GM12878 (cell line): Measurements from ENCODE around the gene SHB. TPM values are rescaled to one million over a fixed set of nuclear protein-coding genes. Genes with fewer than 3 reads are reported as not detected.

Experiments
- BCL11A ChIP-seq: IDR thresholded peaks from 2 replicates; pipeline ENCODE4 v1.6.1; 2011; ENCODE audit warnings: low read depth, low read length
- BRCA1 ChIP-seq: IDR thresholded peaks from 2 replicates; pipeline ENCODE4 v1.6.1; 2011; ENCODE audit warnings: low read depth, low read length, improper control_type of control experiment
- CREB1 ChIP-seq: IDR thresholded peaks from 2 replicates; pipeline ENCODE4 v1.6.1; 2012; ENCODE audit warnings: low read depth, mild to moderate bottlenecking, inconsistent platforms
- EGR1 ChIP-seq, 2 experiments: IDR thresholded peaks; 1 replicate in 1 of 2; 2 replicates in 1 of 2; pipeline ENCODE4 v1.6.1; 2011 to 2012; ENCODE audit warnings: low read depth in 2 of 2, low read length in 2 of 2, borderline replicate concordance in 1 of 2, mild to moderate bottlenecking in 1 of 2, moderate library complexity in 1 of 2
- FOXM1 ChIP-seq: IDR thresholded peaks from 2 replicates; pipeline ENCODE4 v1.6.1; 2012; ENCODE audit warnings: low read depth, mild to moderate bottlenecking, inconsistent platforms, low read length, moderate library complexity
- RB1 ChIP-seq: fragments of 450-650 bp; formaldehyde crosslinking; IDR thresholded peaks from 2 replicates; pipeline ENCODE4 v1.6.1; 2017; ENCODE audit warnings: mild to moderate bottlenecking, borderline replicate concordance
- SMC3 ChIP-seq: IDR thresholded peaks from 2 replicates; pipeline ENCODE4 v1.6.1; 2011; ENCODE audit warnings: low read length, improper control_type of control experiment, borderline replicate concordance
- SP1 ChIP-seq: IDR thresholded peaks from one replicate; pipeline ENCODE4 v1.6.1; 2011; ENCODE audit warnings: low read depth, low read length
- SRF ChIP-seq, 2 experiments: IDR thresholded peaks; 2 replicates each; pipeline ENCODE4 v1.6.1; 2011; ENCODE audit warnings: low read depth in 2 of 2, low read length in 2 of 2, mild to moderate bottlenecking in 1 of 2, moderate library complexity in 1 of 2
- SUPT20H ChIP-seq: IDR thresholded peaks from 2 replicates; pipeline ENCODE4 v1.6.1; 2011; ENCODE audit warnings: low read depth, mild to moderate bottlenecking, low read length, moderate library complexity, borderline replicate concordance; ENCODE audit not compliant: control insufficient read depth
- ZNF207 ChIP-seq: fragments of 450-650 bp; IDR thresholded peaks from 2 replicates; pipeline ENCODE4 v1.6.1; 2014; ENCODE audit warnings: antibody characterized with exemption, mild to moderate bottlenecking, borderline replicate concordance
- polyA plus RNA-seq, 11 experiments: library from polyadenylated mRNA; depleted of rRNA in 4 of 11; unstranded in 6 of 11; stranded (reverse) in 5 of 11; fragments of >200 nt; fragmentation: Nextera tagmentation in 4 of 11; fragmentation: Illumina TruSeq in 1 of 11; extraction: Ambion mirVana in 4 of 11; extraction: Trizol in 1 of 11; gene quantifications; 1 replicate in 1 of 11; 2 replicates in 10 of 11; pipeline versions ENCODE4 v1.2.1 to v1.2.3, GENCODE V29; 2011 to 2016; ENCODE audit warnings: inconsistent platforms in 2 of 11, missing spikeins in 2 of 11, low read depth in 1 of 11
- total RNA-seq, 4 experiments: library from RNA; depleted of rRNA in 3 of 4; stranded (reverse); fragments of >200 nt in 3 of 4; fragmentation: Illumina TruSeq in 1 of 4; extraction: Trizol in 1 of 4; gene quantifications; 2 replicates each; pipeline versions ENCODE4 v1.2.1 to v1.2.3, GENCODE V29; 2013 to 2021
- TF ChIP-seq, protein P1 (sequence below): fragments of 450-650 bp; conservative IDR thresholded peaks from 2 replicates; pipeline ENCODE4 v1.6.1; 2017; ENCODE audit warnings: mild to moderate bottlenecking, moderate library complexity
- TF ChIP-seq, protein P2 (sequence below): IDR thresholded peaks from 2 replicates; pipeline ENCODE4 v1.6.1; 2012; ENCODE audit warnings: mild to moderate bottlenecking, low read depth, low read length
- TF ChIP-seq, protein P3 (sequence below): fragments of 450-650 bp; IDR thresholded peaks from 2 replicates; pipeline ENCODE4 v1.6.1; 2018; ENCODE audit warnings: mild to moderate bottlenecking, low read depth, moderate library complexity; ENCODE audit not compliant: partially characterized antibody
- TF ChIP-seq, protein P4 (sequence below): IDR thresholded peaks from 2 replicates; pipeline ENCODE4 v1.6.1; 2011; ENCODE audit warnings: borderline replicate concordance, low read depth, mild to moderate bottlenecking, moderate library complexity, mixed read lengths, low read length; ENCODE audit not compliant: insufficient read depth; ENCODE audit errors: extremely low read length
- TF ChIP-seq, protein P5 (sequence below): fragments of 450-650 bp; IDR thresholded peaks from 2 replicates; pipeline ENCODE4 v1.6.1; 2017; ENCODE audit warnings: borderline replicate concordance

Gene SHB
- total and polyA plus RNA-seq, 10 of the 15 experiments (the other 5 are each of a cell fraction or from before 2014, with no cell fraction given): 0.29 to 6.2 (median 1.3) TPM

DNA sequence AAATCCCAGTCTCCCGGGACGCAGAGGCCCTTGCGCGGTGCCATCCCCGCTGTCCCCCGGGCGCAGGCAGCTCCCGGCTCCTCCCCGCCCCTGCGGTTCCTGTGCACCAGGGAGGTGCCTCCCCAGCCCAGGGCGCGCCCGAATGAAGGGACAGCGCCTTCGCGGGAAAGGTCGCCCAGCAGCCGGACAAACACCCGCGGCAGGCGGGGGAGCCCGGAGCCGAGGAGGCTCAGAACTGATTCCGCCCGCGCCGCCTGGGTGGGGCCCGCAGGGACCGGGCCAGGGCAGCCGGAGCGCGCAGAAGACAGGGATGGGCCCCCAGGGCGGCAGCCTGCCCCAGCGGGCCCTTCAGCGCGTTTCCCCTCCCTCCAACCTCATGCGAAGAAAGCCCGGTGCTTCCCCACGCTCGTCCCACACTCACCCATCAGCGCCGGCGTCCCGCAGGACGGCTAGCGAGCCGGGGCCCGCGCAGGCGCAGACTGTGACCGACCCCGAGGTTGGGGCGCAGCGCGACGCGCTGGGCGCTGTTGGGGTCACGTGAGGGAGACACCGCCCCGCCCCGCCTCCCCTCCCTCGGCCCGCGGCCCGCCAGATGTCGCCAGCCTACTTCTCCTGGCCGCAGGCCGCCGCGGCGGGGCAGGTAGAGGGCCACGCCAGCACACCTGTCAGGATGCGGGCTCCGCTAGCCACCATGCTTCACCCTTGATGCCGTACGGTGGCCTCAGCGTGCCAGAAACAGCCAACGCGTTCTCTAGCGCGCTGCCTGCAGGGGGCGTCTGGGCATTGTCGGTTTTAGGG lies 165.2 kb downstream of the SHB start, which contains the start of gene SLC25A51 (continued):
- TF ChIP-seq, protein P1, sequence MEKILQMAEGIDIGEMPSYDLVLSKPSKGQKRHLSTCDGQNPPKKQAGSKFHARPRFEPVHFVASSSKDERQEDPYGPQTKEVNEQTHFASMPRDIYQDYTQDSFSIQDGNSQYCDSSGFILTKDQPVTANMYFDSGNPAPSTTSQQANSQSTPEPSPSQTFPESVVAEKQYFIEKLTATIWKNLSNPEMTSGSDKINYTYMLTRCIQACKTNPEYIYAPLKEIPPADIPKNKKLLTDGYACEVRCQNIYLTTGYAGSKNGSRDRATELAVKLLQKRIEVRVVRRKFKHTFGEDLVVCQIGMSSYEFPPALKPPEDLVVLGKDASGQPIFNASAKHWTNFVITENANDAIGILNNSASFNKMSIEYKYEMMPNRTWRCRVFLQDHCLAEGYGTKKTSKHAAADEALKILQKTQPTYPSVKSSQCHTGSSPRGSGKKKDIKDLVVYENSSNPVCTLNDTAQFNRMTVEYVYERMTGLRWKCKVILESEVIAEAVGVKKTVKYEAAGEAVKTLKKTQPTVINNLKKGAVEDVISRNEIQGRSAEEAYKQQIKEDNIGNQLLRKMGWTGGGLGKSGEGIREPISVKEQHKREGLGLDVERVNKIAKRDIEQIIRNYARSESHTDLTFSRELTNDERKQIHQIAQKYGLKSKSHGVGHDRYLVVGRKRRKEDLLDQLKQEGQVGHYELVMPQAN: peak; percentile 88
- TF ChIP-seq EGR1 (IDR thresholded peaks at IDR 0.05; ENCODE audit: borderline replicate concordance in 1 of 2, low read depth in 2 of 2, low read length in 2 of 2) (peak in 1 of 2 experiments; percentile 60; a peak in 1 of 3 replicates), RB1 (peak; percentile 81; the same call in 1 of the 2 replicates), SRF (IDR thresholded peaks at IDR 0.05; ENCODE audit: low read depth in 2 of 2, low read length in 2 of 2) (no peak), BCL11A (peak; percentile 36; the same call in 1 of the 2 replicates), SP1 (peak; percentile 61), FOXM1 (0 out of 2 replicates have a peak, but pooled peaks have one; percentile 67), CREB1 (peak; percentile 77), SMC3 (peak; percentile 49), ZNF207 (peak; percentile 97), SUPT20H (no peak), BRCA1 (no peak)
- TF ChIP-seq, protein P2, sequence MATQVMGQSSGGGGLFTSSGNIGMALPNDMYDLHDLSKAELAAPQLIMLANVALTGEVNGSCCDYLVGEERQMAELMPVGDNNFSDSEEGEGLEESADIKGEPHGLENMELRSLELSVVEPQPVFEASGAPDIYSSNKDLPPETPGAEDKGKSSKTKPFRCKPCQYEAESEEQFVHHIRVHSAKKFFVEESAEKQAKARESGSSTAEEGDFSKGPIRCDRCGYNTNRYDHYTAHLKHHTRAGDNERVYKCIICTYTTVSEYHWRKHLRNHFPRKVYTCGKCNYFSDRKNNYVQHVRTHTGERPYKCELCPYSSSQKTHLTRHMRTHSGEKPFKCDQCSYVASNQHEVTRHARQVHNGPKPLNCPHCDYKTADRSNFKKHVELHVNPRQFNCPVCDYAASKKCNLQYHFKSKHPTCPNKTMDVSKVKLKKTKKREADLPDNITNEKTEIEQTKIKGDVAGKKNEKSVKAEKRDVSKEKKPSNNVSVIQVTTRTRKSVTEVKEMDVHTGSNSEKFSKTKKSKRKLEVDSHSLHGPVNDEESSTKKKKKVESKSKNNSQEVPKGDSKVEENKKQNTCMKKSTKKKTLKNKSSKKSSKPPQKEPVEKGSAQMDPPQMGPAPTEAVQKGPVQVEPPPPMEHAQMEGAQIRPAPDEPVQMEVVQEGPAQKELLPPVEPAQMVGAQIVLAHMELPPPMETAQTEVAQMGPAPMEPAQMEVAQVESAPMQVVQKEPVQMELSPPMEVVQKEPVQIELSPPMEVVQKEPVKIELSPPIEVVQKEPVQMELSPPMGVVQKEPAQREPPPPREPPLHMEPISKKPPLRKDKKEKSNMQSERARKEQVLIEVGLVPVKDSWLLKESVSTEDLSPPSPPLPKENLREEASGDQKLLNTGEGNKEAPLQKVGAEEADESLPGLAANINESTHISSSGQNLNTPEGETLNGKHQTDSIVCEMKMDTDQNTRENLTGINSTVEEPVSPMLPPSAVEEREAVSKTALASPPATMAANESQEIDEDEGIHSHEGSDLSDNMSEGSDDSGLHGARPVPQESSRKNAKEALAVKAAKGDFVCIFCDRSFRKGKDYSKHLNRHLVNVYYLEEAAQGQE: 0 out of 2 replicates have a peak, but pooled peaks have one; percentile 38
- TF ChIP-seq, protein P3, sequence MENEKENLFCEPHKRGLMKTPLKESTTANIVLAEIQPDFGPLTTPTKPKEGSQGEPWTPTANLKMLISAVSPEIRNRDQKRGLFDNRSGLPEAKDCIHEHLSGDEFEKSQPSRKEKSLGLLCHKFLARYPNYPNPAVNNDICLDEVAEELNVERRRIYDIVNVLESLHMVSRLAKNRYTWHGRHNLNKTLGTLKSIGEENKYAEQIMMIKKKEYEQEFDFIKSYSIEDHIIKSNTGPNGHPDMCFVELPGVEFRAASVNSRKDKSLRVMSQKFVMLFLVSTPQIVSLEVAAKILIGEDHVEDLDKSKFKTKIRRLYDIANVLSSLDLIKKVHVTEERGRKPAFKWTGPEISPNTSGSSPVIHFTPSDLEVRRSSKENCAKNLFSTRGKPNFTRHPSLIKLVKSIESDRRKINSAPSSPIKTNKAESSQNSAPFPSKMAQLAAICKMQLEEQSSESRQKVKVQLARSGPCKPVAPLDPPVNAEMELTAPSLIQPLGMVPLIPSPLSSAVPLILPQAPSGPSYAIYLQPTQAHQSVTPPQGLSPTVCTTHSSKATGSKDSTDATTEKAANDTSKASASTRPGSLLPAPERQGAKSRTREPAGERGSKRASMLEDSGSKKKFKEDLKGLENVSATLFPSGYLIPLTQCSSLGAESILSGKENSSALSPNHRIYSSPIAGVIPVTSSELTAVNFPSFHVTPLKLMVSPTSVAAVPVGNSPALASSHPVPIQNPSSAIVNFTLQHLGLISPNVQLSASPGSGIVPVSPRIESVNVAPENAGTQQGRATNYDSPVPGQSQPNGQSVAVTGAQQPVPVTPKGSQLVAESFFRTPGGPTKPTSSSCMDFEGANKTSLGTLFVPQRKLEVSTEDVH: no peak
- TF ChIP-seq, protein P4, sequence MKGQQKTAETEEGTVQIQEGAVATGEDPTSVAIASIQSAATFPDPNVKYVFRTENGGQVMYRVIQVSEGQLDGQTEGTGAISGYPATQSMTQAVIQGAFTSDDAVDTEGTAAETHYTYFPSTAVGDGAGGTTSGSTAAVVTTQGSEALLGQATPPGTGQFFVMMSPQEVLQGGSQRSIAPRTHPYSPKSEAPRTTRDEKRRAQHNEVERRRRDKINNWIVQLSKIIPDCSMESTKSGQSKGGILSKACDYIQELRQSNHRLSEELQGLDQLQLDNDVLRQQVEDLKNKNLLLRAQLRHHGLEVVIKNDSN: peak; percentile 97
- TF ChIP-seq, protein P5, sequence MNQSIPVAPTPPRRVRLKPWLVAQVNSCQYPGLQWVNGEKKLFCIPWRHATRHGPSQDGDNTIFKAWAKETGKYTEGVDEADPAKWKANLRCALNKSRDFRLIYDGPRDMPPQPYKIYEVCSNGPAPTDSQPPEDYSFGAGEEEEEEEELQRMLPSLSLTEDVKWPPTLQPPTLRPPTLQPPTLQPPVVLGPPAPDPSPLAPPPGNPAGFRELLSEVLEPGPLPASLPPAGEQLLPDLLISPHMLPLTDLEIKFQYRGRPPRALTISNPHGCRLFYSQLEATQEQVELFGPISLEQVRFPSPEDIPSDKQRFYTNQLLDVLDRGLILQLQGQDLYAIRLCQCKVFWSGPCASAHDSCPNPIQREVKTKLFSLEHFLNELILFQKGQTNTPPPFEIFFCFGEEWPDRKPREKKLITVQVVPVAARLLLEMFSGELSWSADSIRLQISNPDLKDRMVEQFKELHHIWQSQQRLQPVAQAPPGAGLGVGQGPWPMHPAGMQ: no peak
